GM19238 (cell line): ENCODE data around the gene HKDC1.
A peak's percentile ranks its signal among the peaks of the same experiment; 100 is the strongest.
"Not testable (repeated sequence)": the region's sequence is repeated elsewhere in the genome, so short reads cannot be mapped to it uniquely, and the experiment has no call there.

Experiments used
- DNase-seq: peaks from one replicate; pipeline ENCODE4 v3.0.0; 2011; ENCODE audit warnings: low spot score; ENCODE audit not compliant: insufficient read length

Gene HKDC1, protein sequence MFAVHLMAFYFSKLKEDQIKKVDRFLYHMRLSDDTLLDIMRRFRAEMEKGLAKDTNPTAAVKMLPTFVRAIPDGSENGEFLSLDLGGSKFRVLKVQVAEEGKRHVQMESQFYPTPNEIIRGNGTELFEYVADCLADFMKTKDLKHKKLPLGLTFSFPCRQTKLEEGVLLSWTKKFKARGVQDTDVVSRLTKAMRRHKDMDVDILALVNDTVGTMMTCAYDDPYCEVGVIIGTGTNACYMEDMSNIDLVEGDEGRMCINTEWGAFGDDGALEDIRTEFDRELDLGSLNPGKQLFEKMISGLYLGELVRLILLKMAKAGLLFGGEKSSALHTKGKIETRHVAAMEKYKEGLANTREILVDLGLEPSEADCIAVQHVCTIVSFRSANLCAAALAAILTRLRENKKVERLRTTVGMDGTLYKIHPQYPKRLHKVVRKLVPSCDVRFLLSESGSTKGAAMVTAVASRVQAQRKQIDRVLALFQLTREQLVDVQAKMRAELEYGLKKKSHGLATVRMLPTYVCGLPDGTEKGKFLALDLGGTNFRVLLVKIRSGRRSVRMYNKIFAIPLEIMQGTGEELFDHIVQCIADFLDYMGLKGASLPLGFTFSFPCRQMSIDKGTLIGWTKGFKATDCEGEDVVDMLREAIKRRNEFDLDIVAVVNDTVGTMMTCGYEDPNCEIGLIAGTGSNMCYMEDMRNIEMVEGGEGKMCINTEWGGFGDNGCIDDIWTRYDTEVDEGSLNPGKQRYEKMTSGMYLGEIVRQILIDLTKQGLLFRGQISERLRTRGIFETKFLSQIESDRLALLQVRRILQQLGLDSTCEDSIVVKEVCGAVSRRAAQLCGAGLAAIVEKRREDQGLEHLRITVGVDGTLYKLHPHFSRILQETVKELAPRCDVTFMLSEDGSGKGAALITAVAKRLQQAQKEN

DNA sequence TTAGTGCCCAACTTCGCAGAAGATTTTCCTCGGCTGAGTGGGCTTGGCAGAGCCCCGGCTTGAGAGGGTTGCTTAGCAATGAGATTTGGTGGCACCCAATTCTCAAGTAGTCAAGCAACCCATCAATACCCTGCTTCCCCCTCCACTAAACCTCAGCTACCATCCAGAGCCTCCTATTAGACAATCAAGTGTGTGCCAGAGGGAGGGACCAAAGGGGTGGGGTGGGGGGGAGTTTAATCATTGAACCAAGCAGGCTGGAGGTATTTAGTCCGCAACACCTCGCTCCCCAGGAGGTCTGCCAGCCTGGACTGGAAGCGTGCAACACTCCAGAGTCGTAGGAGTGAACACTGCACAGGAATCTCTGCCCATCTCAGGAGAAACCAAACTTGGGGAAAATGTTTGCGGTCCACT, at the start of gene HKDC1:
Gene HKDC1 (plus strand): TSS at position 292 of the 411 bp plus-strand sequence. CDS start 104 bp downstream, at position 396.
- no peak for DNase-seq

DNA sequence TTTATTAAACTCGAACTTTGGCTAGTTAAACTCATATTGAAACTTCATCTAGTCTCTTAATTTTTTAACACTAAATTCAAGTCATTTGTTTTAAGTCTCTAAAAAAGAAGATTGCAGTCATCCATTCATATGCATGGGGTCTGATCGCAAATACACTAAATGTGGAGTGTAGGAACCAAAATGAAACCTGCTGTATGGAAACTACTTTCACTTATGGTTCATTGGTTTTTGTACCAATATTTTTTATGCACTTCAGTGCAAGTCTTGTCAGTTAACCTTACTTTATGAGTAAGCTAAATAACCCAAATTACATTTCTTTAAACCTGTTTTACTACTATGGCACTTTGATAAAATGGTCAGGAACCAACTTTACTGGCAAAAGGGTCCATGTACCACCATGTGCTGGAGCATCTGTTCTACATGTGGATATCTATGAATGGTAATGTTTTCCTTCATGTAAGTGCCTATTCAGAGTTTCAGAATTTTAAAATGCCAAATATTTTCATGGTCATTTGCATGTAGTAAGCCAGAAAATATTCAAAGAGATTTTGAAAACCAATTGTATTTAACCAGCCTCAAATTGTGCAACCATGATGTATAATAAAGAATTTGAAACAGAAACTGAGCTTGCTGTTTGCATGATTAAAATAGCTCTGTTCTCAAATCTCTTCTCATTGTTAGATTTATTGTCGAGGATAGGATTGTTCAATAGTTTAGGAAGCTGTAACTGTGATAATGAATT, 47.7 kb upstream of the HKDC1 start:
- no peak for DNase-seq

DNA sequence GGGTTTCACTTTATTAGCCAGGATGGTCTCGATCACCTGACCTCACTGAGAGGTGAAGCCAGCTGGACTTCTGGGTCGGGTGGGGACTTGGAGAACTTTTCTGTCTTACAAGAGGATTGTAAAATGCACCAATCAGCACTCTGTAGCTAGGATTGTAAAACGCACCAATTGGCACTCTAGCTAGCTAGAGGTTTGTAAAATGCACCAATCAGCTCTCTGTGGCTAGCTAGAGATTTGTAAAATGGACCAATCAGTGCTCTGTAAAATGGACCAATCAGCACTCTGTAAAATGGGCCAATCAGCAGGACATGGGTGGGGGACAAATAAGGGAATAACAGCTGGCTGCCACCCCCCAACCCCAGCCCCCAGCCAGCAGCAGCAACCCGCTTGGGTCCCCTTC, 44.8 kb upstream of the HKDC1 start:
- not testable (repeated sequence) for DNase-seq

DNA sequence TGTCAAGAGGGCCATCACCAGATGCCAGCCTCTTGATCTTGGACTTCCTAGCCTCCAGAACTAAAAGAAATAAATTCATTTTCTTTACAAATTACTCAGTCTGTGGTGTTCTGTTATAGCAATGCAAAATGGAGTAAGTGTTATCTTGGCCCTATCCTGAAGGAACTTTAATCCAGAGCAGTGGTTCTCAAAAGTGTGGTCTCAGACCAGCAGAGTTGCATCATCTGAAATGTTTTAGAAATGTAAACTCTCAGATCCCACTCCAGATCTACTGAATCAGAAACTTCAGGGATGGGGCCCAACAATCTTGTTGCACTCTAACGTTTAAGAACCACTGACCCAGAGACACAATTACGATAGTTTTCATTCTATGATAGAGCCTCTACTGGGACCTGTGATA, 43.3 kb upstream of the HKDC1 start:
- no peak for DNase-seq

DNA sequence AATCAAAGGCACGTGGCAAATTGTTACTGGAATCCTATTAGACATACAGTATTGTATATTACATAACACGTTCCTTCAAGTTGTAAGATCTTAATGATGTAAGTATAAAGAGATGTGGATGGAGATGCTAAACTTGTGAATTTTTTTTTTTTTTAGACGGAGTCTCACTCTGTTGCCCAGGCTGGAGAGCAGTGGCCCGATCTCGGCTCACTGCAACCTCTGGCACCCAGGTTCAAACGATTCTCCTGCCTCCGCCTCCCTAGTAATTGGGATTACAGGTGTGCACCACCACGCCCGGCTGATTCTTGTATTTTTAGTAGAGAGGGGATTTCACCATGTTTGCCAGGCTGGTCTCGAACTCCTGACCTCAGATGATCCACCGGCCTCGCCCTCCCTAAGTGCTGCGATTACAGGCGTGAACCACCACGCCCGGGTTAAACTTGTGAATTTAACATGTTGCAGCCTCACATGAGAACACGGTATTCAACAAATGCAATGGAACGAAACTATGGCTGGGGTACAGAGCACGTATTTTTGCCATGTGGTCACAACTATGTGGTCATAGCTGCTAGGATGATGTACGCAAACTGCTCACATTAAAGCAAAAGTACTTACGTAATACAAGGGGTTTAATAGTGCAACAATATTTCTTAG, 40.9 kb upstream of the HKDC1 start:
- no peak for DNase-seq

DNA sequence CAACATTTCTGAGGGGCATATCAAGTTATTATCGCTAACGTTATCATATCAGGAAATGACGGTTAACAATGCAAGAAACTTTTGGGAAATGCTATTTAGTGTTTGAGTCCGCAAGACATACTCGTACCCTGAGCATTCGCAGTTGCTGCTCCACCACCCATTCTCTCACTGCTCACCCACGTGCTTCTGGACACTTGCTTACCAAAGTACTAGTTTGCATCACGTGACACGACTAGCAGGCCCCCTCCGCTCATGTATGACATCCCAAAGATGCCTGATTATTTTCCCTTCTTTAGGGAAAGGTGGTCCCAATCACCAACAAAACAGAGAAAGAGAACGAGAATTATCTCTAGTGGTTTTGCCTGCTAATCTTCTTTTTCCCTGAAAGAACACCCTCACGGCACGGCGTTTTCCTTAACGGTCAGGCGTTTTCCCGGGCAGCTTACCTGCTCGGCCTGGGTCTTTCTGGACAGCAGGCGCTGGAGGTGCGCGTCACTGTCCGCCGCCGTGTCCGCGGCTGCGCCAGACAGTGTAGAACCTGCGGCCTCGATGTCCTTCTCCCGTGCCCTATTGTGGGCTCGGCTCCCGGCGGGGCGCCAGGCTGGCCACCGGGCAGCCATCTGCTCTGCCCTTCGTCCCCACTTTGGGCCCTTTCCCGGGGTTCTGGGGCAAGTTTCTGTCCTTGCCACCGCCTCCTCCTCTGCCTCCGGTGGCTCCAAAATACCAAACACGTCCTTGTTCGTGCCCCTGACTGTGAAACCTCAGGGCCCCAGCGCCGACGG, 40.2 kb upstream of the HKDC1 start, which contains the start of gene SUPV3L1:
Gene SUPV3L1 (plus strand): TSS at position 492 of the 782 bp plus-strand sequence. CDS start 58 bp downstream, at position 550.
- DNase-seq = peak; percentile 76

DNA sequence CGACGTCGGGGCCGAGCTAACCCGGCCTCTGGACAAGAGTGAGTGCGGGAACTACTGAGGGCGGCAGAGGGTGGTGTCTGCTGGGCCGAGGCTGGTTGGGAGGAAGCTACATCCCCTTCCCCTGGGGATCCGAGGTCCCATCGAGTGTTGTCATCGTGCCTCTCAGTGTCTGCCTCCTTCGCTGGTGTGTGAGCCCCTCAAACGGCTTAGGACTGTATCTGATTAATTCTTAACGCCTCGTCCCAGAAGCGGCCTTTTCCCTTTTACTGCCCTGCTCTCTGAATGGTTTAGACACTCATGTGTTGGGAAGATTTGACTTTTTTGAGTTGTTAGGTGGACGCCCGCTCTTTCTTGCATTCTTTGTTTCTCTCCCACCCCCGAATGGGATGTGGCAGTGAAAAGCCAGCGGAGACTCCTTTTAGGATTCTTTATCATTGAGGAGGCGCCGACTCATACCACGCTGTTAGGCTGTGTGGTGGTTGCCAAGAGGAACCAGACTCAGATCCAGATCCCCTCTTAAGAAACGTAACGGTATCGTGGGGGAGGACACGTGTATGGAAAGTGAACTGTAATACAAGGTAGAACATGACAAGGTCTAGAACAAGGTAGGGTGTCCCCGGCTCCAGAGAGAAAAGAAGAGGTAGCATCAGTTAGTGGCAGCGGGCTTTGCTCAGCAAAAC, 39.5 kb upstream of the HKDC1 start:
- DNase-seq = peak; percentile 10

DNA sequence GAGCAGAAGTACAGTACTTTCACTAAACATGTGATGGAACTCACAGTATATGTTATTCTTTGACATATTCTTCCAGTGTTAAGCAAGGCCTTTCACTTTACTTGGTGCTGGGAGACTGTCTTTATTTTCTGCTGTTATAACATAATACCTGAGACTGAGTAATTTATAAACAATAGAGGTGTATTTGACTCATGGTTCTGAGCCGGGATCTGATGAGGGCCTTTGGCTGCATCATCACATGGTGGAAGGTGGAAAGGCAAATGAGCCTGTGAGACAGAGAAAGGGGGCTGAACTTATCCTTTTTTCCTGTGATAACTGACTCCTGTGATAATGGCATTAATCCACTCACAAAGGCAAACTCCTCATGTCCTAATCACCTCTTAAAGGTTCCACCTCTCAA, 38.7 kb upstream of the HKDC1 start:
- no peak for DNase-seq

DNA sequence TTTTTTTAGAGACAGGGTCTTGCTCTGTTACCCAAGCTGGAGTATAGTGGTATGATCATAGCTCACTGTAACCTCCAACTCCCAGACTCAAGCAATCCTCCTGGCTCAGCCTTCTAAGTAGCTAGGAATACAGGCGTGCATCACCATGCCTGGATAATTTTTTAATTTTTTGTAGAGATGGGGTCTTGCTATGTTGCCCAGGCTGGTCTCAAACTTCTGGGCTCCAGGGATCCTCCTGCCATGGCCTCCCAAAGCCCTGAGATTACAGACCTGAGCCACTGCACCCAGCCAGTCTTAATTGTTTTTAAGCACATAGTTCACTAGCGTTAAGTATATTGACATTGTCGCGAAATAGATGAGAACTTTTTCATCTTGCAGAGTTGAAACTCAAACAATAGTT, 38.1 kb upstream of the HKDC1 start:
- no peak for DNase-seq

DNA sequence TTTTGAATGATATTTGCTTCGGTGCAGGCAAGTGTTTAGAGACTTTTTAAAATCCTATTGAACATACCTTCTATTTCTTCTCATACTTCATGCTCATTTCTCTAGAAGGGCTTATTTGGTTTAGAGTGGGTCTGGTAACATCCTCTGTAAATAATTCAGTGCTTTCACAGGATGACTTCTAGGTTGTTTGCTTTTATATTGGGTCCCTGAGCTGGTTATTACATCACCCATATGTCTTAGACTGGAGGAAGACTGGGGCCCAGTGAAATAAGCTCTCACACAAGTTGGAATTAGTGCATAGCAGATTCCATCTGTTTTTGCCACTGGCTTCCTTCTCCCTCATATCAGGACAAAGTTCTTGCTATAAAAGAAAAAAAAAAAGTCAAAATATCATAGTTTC, 33.6 kb upstream of the HKDC1 start:
- no peak for DNase-seq

DNA sequence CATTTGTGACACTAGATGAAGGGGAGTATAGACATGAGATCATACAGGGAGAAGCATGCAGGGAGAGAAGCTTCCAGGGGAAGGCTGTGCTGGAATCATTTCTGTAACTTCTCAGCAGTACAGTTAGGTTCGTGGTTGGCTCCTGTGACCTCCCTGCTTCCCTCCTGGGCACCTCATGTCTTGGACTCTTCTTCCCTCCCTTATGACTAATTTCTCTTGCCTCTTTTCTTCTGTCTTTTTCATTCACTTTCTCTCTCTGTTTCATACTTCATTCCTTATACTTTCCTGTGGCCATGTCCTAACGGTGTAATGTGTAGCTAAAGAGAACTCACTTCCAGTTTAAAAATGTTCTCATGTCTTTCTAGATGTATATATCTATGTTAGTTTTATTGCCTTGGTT, 19.1 kb upstream of the HKDC1 start:
- no peak for DNase-seq

DNA sequence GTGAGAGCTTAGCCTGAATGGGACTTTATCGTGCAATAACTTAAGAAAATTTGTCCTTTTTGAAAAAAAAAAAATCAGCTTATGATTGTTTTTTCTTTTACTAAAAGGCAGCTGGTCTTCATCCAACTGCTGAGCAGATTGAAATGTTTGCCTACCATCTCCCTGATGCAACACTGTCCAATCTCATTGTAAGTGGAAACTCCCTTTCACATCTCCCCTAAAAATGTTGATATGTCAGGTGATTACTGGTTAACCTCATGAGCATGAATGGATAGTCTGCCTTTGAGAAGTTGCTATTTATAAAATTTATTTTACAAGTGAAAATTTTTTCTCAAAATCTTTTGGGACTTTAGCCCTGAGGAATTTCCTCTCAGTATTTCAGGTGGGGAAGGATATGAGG, 17.8 kb upstream of the HKDC1 start:
- no peak for DNase-seq

DNA sequence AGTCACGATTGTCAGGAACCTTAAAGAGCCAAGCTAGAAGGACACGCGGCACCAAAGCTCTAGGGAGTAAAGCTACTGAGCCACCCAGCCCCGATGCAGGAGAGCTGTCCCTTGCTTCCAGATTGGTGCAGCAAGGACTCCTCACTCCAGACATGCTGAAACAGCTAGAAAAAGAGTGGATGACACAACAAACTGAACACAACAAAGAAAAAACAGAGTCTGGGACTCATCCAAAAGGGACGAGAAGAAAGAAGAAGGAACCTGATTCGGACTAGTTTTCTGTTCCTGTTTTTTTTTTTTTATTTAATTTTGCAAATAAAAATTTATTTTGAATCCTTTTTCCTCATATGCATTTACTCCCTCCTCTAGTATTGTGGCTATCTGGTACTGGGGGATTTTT, 11.4 kb upstream of the HKDC1 start:
- DNase-seq = no peak

DNA sequence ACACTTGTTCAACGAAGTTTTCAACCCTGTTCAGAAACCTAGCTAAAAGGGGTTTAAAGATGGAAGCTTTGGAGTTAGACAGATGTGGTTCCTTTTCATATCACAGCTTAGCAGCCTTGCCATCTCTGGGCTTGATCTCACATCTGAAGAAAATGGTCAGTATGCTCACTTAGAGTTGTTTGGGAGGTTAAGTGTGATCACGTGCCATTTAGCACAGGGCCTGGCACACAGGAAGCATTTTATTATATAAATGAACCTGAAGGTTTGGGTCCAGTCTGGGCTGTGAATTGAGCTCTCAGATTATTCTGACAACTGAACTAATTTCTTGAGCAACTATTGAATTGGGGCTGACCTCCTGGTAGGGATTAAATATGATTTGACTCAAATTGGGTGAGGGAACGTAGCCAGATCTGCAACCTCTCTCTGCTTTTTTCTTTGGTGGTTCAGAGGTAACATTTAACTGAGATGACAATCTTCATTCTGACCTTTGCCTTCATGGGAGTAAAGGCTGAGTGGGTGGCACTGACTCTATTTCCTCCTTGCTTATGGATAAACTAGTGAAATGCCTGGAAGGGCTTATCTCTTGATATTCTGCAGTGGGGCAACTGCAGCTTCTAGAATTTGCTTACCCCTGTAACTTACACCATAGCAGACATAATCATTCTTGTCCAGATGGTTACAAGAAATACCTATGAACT, 10.2 kb upstream of the HKDC1 start:
- DNase-seq = no peak

DNA sequence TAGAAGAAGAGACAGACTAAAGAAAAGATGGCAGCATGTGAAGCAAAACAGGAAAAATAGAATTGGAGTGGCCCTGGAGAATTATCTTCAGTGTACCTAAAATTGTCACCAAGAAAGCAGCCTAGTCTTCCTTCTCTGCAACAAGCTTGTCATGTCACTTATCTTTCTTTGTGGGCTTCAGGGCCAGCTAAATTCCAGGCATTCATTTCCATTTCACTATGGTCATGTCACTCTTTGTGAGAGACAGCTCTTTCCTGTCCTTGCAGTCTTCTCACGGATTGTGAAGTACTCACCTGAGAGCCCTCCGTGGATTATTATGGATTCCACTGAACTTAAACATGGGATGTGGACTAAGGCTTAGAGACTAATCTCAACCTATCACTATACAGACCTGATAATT, 9.0 kb upstream of the HKDC1 start:
- no peak for DNase-seq

DNA sequence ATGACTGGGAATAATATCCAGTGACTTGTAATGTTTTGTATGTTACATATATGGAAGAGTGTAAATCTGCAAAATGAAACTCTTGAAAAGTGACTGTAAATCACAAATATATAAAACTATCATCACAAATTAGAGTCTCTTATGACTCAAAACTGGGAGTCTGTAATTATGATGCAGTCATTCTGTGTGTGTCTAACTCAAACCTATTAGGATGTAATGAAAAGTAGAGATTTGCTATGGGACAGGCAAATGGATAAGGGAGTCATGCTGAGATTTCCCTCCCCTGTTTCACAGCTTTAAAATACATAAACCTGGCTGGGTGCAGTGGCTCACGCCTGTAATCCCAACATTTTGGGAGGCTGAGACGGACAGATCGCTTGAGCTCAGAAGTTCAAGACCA, 8.6 kb upstream of the HKDC1 start:
- no peak for DNase-seq

DNA sequence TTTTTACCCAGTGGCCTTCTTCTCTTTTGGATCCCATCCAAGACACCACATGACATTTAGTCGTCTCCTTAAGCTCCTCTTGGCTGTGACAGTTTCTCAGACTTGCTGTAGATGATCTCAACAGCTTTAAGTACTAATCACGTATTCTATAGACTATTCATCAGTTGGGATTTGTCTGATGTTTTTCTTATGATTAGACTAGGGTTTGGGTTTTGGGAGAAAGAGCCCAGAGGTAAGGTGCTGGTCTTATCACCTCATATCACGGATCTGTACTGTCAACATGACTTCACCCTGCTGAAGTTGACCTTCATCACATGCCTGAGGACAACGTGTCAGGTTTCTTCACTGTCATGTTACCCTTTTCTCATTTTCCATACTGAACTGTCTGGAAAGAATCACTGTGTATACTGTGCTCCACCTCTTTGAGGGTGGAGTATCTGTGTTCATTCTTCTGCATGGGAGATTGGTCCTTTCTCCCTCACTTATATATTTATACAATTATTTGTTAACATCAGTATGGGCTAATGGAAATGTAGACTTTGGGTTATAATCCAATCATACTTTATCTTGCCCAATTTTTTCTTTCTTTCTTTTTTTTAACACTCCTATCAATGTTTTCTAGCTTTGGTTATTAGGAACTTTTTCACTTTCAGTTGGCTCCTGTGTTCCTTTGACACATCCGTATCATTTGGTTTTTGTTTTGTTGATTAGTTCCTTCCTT, 6.4 kb upstream of the HKDC1 start:
- DNase-seq = no peak

DNA sequence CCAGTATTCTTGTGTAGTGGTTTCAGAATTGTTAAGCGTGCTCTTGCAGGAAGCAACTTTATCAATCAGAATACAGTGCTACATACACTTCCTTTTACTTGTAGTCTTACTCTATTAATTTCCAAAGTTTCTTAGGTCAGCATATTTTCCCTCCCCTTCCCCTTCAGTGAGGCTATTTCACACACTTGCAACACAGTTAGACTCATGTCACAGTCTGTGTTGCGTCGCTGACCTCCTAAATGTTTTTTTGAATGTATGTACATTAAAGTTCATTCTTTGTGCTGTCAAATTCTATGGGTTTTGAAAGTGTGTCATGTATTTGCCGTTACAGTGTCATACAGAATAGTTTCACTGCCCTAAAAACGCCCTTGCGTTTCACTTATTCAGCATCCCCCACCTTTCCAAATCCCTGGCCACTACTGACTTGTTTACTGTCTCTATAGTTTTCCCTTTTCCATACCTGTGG, 5.4 kb upstream of the HKDC1 start:
- DNase-seq = no peak
